Transverse colon (tissue), 4 donors: ENCODE measurements around the gene KMT2B. TPM values are rescaled to one million over a fixed set of nuclear protein-coding genes. Genes with fewer than 3 reads are reported as not detected.

Experiments
- DNase-seq: peaks from one replicate; pipeline ENCODE4 v3.0.0-alpha.2; 2019
- H3K27ac ChIP-seq, 4 donors: fragments of 200-600 bp; sonication (generic); 2 replicates each; pipeline ENCODE4 v1.5.1; 2016 to 2018; ENCODE audit warnings: inconsistent platforms in 4 of 4
- H3K27me3 ChIP-seq: fragments of 200-600 bp; sonication (generic); 2 replicates; pipeline ENCODE4 v1.5.1; 2017; ENCODE audit warnings: inconsistent platforms
- H3K36me3 ChIP-seq, 4 donors: fragments of 200-600 bp; sonication (generic); 2 replicates each; pipeline ENCODE4 v1.5.1; 2017 to 2019; ENCODE audit warnings: inconsistent platforms in 4 of 4
- H3K4me1 ChIP-seq, 4 donors: fragments of 200-600 bp; sonication (generic); 2 replicates each; pipeline ENCODE4 v1.5.1; 2017 to 2020; ENCODE audit warnings: inconsistent platforms in 4 of 4
- H3K4me3 ChIP-seq, 4 donors: fragments of 200-600 bp; sonication (generic); 1 replicate in 1 of 4; 2 replicates in 3 of 4; pipeline versions ENCODE4 v1.5.1 to v1.6.1; 2017 to 2019; ENCODE audit warnings: inconsistent platforms in 4 of 4
- H3K9me3 ChIP-seq, 2 donors: fragments of 200-600 bp; sonication (generic); 2 replicates each; pipeline ENCODE4 v1.5.1; 2017 to 2019; ENCODE audit warnings: inconsistent platforms in 2 of 2
- EP300 ChIP-seq: sonication (generic); formaldehyde crosslinking; IDR thresholded peaks from one replicate; pipeline ENCODE4 v1.6.1; 2017; ENCODE audit warnings: antibody characterized with exemption, low read depth
- POLR2A ChIP-seq: fragments of 450-650 bp; IDR thresholded peaks from one replicate; pipeline ENCODE4 v1.6.1; 2016; ENCODE audit warnings: antibody characterized with exemption, mild to moderate bottlenecking, moderate library complexity
- POLR2AphosphoS5 ChIP-seq, 3 donors: sonication (generic); formaldehyde crosslinking; IDR thresholded peaks; one replicate each; pipeline ENCODE4 v1.6.1; 2016; ENCODE audit warnings: antibody characterized with exemption in 3 of 3
- WGBS, 2 donors: methylation state at CpG; one replicate each; pipeline ENCODE4 v1.1.5; 2018; ENCODE audit warnings: low coverage in 1 of 2; 5-methylcytosine and 5-hydroxymethylcytosine counted together
- in situ Hi-C, 4 donors: fragments of 200-750 bp; cut with MboI; loops; one replicate each; pipeline versions ENCODE4 v1.15.0 to v1.15.1; 2017; ENCODE audit warnings: low sequenced_read_pairs in 3 of 4, low pct_ligation_motif_present in 1 of 4, low pct_unique_long_range_greater_than_20kb in 1 of 4
- intact Hi-C: fragments of 100-400 bp; cut with DNase I; formaldehyde crosslinking; loops from one replicate; pipeline ENCODE4 v1.15.1; 2023; ENCODE audit warnings: low total_unique reads
- total RNA-seq, 4 donors: library from RNA; depleted of rRNA; stranded (reverse); fragments of >200 nt; gene quantifications; one replicate each; pipeline ENCODE4 v1.1.0, GENCODE V29; 2016
- TF ChIP-seq, protein P1 (sequence below), 5 experiments: fragments of 200-600 bp in 3 of 5; fragments of 450-650 bp in 2 of 5; sonication (generic) in 3 of 5; IDR thresholded peaks; 1 replicate in 2 of 5; 2 replicates in 3 of 5; pipeline ENCODE4 v1.5.1; 2016 to 2017; ENCODE audit warnings: antibody characterized with exemption in 5 of 5, inconsistent platforms in 3 of 5, mild to moderate bottlenecking in 2 of 5, moderate library complexity in 1 of 5

Gene KMT2B
- total RNA-seq, 4 donors from 2014 or later, result 31.8 to 63.9 (median 50.7) TPM

DNA sequence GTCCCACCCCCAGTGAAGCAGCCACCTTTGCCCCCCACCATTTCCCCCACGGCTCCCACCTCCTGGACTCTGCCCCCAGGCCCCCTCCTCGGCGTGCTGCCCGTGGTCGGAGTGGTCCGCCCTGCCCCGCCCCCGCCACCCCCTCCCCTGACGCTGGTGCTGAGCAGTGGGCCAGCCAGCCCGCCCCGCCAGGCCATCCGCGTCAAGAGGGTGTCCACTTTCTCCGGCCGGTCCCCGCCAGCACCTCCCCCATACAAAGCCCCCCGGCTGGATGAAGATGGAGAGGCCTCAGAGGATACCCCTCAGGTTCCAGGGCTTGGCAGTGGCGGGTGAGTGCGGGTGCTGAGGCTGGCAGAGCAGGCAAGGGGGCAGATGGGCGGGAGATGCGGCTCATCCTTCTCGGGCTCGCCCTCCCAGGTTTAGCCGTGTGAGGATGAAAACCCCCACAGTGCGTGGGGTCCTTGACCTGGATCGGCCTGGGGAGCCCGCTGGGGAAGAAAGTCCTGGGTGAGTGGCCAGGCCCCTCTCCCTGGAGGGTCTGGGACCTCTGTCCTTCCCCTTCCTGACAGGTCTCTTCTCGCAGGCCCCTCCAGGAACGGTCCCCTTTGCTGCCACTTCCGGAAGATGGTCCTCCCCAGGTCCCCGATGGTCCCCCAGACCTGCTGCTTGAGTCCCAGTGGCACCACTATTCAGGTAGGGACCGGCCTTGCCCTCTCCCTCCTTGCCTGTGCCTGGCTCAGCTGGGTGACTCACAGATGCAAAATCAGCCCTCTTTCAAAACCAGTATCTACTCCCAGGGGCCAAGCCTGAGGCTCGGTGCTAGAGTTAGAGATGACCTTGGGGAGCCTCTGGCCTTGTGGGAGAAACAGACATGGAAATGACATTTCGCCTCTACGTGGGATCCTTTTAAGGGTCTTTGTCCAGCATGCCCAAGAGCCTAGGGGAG, 15.7 kb downstream of the KMT2B start:
- WGBS, 2 donors, result 90% methylated on average over 33 of the region's 35 CpGs; no CpG with 5 or more reads in 1 of the 2 donors
- no peak for DNase-seq
- H3K4me3 ChIP-seq, result no peak overlapping the region

GRCh38 chr19:35734273-35734672, 16.5 kb downstream of the KMT2B start:
- TF ChIP-seq POLR2AphosphoS5 (IDR thresholded peaks at IDR 0.05) (no peak), EP300 (no peak), POLR2A (no peak)
- TF ChIP-seq, protein P1, sequence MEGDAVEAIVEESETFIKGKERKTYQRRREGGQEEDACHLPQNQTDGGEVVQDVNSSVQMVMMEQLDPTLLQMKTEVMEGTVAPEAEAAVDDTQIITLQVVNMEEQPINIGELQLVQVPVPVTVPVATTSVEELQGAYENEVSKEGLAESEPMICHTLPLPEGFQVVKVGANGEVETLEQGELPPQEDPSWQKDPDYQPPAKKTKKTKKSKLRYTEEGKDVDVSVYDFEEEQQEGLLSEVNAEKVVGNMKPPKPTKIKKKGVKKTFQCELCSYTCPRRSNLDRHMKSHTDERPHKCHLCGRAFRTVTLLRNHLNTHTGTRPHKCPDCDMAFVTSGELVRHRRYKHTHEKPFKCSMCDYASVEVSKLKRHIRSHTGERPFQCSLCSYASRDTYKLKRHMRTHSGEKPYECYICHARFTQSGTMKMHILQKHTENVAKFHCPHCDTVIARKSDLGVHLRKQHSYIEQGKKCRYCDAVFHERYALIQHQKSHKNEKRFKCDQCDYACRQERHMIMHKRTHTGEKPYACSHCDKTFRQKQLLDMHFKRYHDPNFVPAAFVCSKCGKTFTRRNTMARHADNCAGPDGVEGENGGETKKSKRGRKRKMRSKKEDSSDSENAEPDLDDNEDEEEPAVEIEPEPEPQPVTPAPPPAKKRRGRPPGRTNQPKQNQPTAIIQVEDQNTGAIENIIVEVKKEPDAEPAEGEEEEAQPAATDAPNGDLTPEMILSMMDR (IDR thresholded peaks at IDR 0.05), result no peak
- Histone ChIP-seq H3K4me3 (no peak overlapping the region), H3K4me1 (no peaks in the 10 kb centered on the region), H3K27ac (no peak overlapping the region), H3K9me3 (no peaks in the 10 kb centered on the region), H3K36me3 (peaks cover 0 to 38% (median 16%) of the 10 kb centered on the region in 4 donors), H3K27me3 (no peaks in the 10 kb centered on the region)
- in situ Hi-C loops (no loop called here), intact Hi-C loops (no loop called here)
- WGBS, 2 donors, result 91 to 93% methylated on average over 8 of the region's 8 CpGs
- no peak for DNase-seq

More for the DNA sequence above, 15.7 kb downstream of the KMT2B start:
- TF ChIP-seq POLR2AphosphoS5 (IDR thresholded peaks at IDR 0.05) (no peak), POLR2A (no peak), EP300 (no peak)
- TF ChIP-seq, protein P1 (IDR thresholded peaks at IDR 0.05), result no peak
- no peaks in the 10 kb centered on the region for H3K9me3 ChIP-seq
- peaks cover 0 to 46% (median 18%) of the 10 kb centered on the region in 4 donors for H3K36me3 ChIP-seq
- no peaks in the 10 kb centered on the region for H3K27me3 ChIP-seq
- in situ Hi-C loops, result no loop called here
- no peak overlapping the region for H3K27ac ChIP-seq
- H3K4me1 ChIP-seq, result no peaks in the 10 kb centered on the region
- intact Hi-C loops, result no loop called here

GRCh38 chr19:35734889-35735288, 17.1 kb downstream of the KMT2B start:
- Histone ChIP-seq H3K27me3 (no peaks in the 10 kb centered on the region), H3K4me3 (no peak overlapping the region), H3K27ac (no peak overlapping the region), H3K36me3 (peaks cover 0 to 32% (median 13%) of the 10 kb centered on the region in 4 donors), H3K9me3 (no peaks in the 10 kb centered on the region), H3K4me1 (peaks cover 2 to 5% (median 3%) of the 10 kb centered on the region in 4 donors)
- no peak for DNase-seq
- intact Hi-C loops, result no loop called here
- in situ Hi-C loops, result no loop called here
- no peak for TF ChIP-seq POLR2AphosphoS5 (IDR thresholded peaks at IDR 0.05)
- 88% methylated on average over 5 of the region's 5 CpGs; no CpG with 5 or more reads in 1 of the 2 donors for WGBS, 2 donors

GRCh38 chr19:35736913-35737886, 19.4 kb downstream of the KMT2B start:
- no peak for DNase-seq

More at GRCh38 chr19:35736913-35737886, 19.4 kb downstream of the KMT2B start:
- Histone ChIP-seq H3K4me3 (no peak overlapping the region), H3K36me3 (peaks cover 0 to 15% (median 3%) of the 10 kb centered on the region in 4 donors), H3K27ac (no peak overlapping the region), H3K4me1 (peaks cover 4 to 14% (median 9%) of the 10 kb centered on the region in 4 donors), H3K27me3 (no peaks in the 10 kb centered on the region), H3K9me3 (no peaks in the 10 kb centered on the region)
- WGBS, 2 donors, result 81% methylated on average over 22 of the region's 22 CpGs; no CpG with 5 or more reads in 1 of the 2 donors
- TF ChIP-seq POLR2AphosphoS5 (IDR thresholded peaks at IDR 0.05), result no peak
- TF ChIP-seq EP300, result no peak
- no peak for TF ChIP-seq POLR2A
- TF ChIP-seq, protein P1 (IDR thresholded peaks at IDR 0.05), result peak in 3 of 5 experiments; percentile 15 to 25 (median 22)
- in situ Hi-C loops, result no loop called here
- intact Hi-C loops, result no loop called here
